Colonic mucosa (tissue), 4 donors: Measurements from ENCODE around the gene WDR76. TPM values are rescaled to one million over a fixed set of nuclear protein-coding genes. Genes with fewer than 3 reads are reported as not detected.

Source experiments
- DNase-seq: peaks from one replicate; pipeline ENCODE4 v3.0.0-alpha.2; 2020
- H3K27ac ChIP-seq: fragments of 200-600 bp; one replicate; pipeline ENCODE4 v1.8.0; 2021
- H3K27me3 ChIP-seq: fragments of 200-600 bp; one replicate; pipeline ENCODE4 v1.8.0; 2021
- H3K36me3 ChIP-seq: fragments of 200-600 bp; one replicate; pipeline ENCODE4 v1.8.0; 2021
- H3K4me1 ChIP-seq: fragments of 200-600 bp; one replicate; pipeline ENCODE4 v1.8.0; 2021; ENCODE audit warnings: mild to moderate bottlenecking
- H3K4me3 ChIP-seq: fragments of 200-600 bp; one replicate; pipeline ENCODE4 v1.8.0; 2021
- H3K9ac ChIP-seq, 2 donors: one replicate each; pipeline ENCODE4 v1.7.0; 2013; ENCODE audit warnings: control low read depth in 2 of 2, low read depth in 2 of 2, low read length in 2 of 2
- H3K9me3 ChIP-seq: fragments of 200-600 bp; one replicate; pipeline ENCODE4 v1.8.0; 2021
- CTCF ChIP-seq: fragments of 200-600 bp; IDR thresholded peaks from one replicate; pipeline ENCODE4 v1.8.0; 2022; ENCODE audit warnings: antibody characterized with exemption, mild to moderate bottlenecking
- intact Hi-C: fragments of 100-400 bp; cut with DNase I; formaldehyde crosslinking; loops from one replicate; pipeline ENCODE4 v1.14.1; 2022
- total RNA-seq, 2 donors: library from RNA; stranded (reverse); fragmentation: NEBNext Ultra II Directional in 1 of 2; extraction: Animal tissue kit (Norgen Biotek cat#: 25700) in 1 of 2; gene quantifications; one replicate each; pipeline ENCODE4 v1.2.1, GENCODE V29; 2021
- donor health status: healthy.
- donor health status: DM: no; HTN: no; CAD: no.
- donor health status: DM: no; HTN: no; CAD: no.

Gene WDR76
- total RNA-seq, 2 donors from 2014 or later: 6.8 to 20.7 TPM

- intact Hi-C loops: no loop called here
- Histone ChIP-seq H3K36me3 (no peaks in the 10 kb centered on the region), H3K9me3 (no peaks in the 10 kb centered on the region), H3K27ac (no peak overlapping the region), H3K4me3 (no peak overlapping the region), H3K4me1 (no peaks in the 10 kb centered on the region), H3K9ac (no peak overlapping the region), H3K27me3 (no peaks in the 10 kb centered on the region)
- no peak for DNase-seq
- no peak for TF ChIP-seq CTCF
These were observed 84.5 kb downstream of the WDR76 start for GRCh38 chr15:43911235-43911781.

- no peaks in the 10 kb centered on the region for H3K27me3 ChIP-seq
- no peak for DNase-seq
- no peaks in the 10 kb centered on the region for H3K36me3 ChIP-seq
- H3K27ac ChIP-seq: no peak overlapping the region
- H3K4me1 ChIP-seq: no peaks in the 10 kb centered on the region
- intact Hi-C loops: no loop called here
- H3K9me3 ChIP-seq: no peaks in the 10 kb centered on the region
- no peak overlapping the region for H3K9ac ChIP-seq
- no peak overlapping the region for H3K4me3 ChIP-seq
- TF ChIP-seq CTCF: no peak
These were observed 85.4 kb downstream of the WDR76 start for GRCh38 chr15:43912208-43912607.

- Histone ChIP-seq H3K4me3 (no peak overlapping the region), H3K27me3 (no peaks in the 10 kb centered on the region), H3K36me3 (no peaks in the 10 kb centered on the region), H3K9ac (no peak overlapping the region), H3K9me3 (no peaks in the 10 kb centered on the region), H3K27ac (no peak overlapping the region), H3K4me1 (no peaks in the 10 kb centered on the region)
- no peak for DNase-seq
- intact Hi-C loops: no loop called here
- TF ChIP-seq CTCF: no peak
These were observed 86.4 kb downstream of the WDR76 start for GRCh38 chr15:43913026-43913780.

GRCh38 chr15:43913941-43914340 is 87.1 kb downstream of the WDR76 start:
- H3K36me3 ChIP-seq: no peaks in the 10 kb centered on the region
- TF ChIP-seq CTCF: no peak
- no peaks in the 10 kb centered on the region for H3K27me3 ChIP-seq
- H3K27ac ChIP-seq: no peak overlapping the region
- H3K4me1 ChIP-seq: no peaks in the 10 kb centered on the region
- no peak overlapping the region for H3K9ac ChIP-seq
- DNase-seq: no peak
- no peaks in the 10 kb centered on the region for H3K9me3 ChIP-seq
- no peak overlapping the region for H3K4me3 ChIP-seq
- intact Hi-C loops: no loop called here

GRCh38 chr15:43915631-43916325 is 89.0 kb downstream of the WDR76 start:
- Histone ChIP-seq H3K36me3 (no peaks in the 10 kb centered on the region), H3K4me1 (no peaks in the 10 kb centered on the region), H3K27me3 (no peaks in the 10 kb centered on the region), H3K27ac (no peak overlapping the region), H3K4me3 (no peak overlapping the region), H3K9ac (no peak overlapping the region), H3K9me3 (no peaks in the 10 kb centered on the region)
- DNase-seq: no peak
- intact Hi-C loops: no loop called here
- TF ChIP-seq CTCF: no peak
